Measurements from ENCODE around the gene ZMAT5.

Gene ZMAT5

GRCh38 chr22:29772170-29772641 is 5.4 kb upstream of the ZMAT5 start:
- no peak overlapping the region for H3K4me3 ChIP-seq
- H3K9me3 ChIP-seq = no peaks in the 10 kb centered on the region
- no peak overlapping the region for H3K27ac ChIP-seq
- H3K4me1 ChIP-seq = peaks cover 16% of the 10 kb centered on the region
- H3K4me2 ChIP-seq = no peak overlapping the region
- TF ChIP-seq Cebpa-rat (IDR thresholded peaks at IDR 0.05) = no peak
- H3K27me3 ChIP-seq = no peaks in the 10 kb centered on the region
- H3K9ac ChIP-seq = no peak overlapping the region
- H4K20me1 ChIP-seq = peaks cover 26% of the 10 kb centered on the region
- H3K36me3 ChIP-seq = peaks cover 33% of the 10 kb centered on the region

DNA sequence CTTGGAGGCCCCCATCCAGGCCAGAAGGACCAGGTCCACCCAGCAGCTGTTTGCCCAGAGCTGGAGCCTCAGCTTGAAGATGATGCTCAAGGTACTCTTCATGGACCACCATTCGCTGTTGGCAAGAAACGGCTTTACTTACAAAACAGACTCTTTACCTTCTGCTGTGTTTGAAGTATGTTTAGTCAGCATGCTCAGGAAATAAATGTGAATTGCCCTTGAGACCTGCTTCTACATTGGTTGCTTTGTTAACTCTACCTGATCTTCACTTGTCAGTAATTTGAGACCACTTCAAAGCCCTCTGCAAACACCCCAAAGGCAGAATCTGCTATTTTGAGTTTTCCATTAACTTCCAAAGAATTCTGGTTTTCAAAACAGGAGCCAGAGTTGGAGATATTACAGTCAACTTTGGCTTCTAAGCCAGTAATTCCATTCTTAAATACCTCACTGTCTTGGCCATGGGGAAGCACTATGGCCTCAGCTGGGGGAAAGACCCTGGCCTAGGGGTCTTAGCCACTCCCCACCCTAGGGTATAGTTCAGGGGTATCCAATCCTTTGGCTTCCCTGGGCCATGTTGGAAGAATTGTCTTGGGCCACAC is 3.0 kb upstream of the ZMAT5 start:
- no peak overlapping the region for H3K4me3 ChIP-seq
- H4K20me1 ChIP-seq = peaks cover 26% of the 10 kb centered on the region
- peaks cover 33% of the 10 kb centered on the region for H3K36me3 ChIP-seq
- H3K4me2 ChIP-seq = no peak overlapping the region
- H3K9me3 ChIP-seq = no peaks in the 10 kb centered on the region
- H3K4me1 ChIP-seq = peaks cover 27% of the 10 kb centered on the region
- TF ChIP-seq Cebpa-rat (IDR thresholded peaks at IDR 0.05) = no peak
- no peaks in the 10 kb centered on the region for H3K27me3 ChIP-seq
- H3K27ac ChIP-seq = no peak overlapping the region
- no peak overlapping the region for H3K9ac ChIP-seq

DNA sequence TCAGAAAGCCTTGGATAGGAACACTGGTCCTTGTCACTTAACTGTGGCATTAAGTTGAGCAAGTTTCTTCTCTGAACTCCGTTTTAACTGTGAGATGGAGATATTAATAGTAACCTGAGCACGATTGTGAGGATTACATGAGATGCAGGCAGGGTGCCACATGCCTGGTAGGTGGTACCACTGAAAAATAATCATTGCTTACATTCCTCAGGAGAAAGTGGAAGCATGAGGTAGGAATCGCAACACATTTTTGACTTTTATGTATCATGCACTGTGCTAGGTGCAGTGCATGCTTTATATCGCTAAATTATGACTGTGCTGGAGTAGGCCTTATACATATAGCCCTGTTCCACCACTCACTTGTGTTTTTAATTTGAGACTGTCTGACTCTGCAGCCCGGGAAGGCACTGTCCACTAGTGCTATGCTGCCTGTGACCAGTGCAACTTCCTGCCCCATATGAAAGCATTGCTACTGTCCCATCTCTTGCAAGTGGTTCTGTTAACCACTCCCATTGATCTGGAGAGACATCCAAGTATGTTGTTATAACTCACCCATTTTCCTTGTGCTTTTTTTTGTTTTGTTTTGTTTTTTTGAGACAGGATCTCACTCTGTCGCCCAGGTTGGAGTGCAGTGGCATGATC is 1.4 kb upstream of the ZMAT5 start:
- peak overlapping the region; percentile 87 for H3K4me3 ChIP-seq
- peak overlapping the region; percentile 93 for H3K9ac ChIP-seq
- peaks cover 33% of the 10 kb centered on the region for H3K36me3 ChIP-seq
- peak overlapping the region; percentile 90 for H3K27ac ChIP-seq
- peaks cover 37% of the 10 kb centered on the region for H3K4me1 ChIP-seq
- no peaks in the 10 kb centered on the region for H3K9me3 ChIP-seq
- TF ChIP-seq Cebpa-rat (IDR thresholded peaks at IDR 0.05) = no peak
- H3K4me2 ChIP-seq = peak overlapping the region; percentile 93
- no peaks in the 10 kb centered on the region for H3K27me3 ChIP-seq
- H4K20me1 ChIP-seq = peaks cover 26% of the 10 kb centered on the region

GRCh38 chr22:29767171-29768051 is 604 bp upstream of the ZMAT5 start, which contains the start of gene UQCR10:
UQCR10 (plus strand) TSS chr22:29767369; CDS start chr22:29767399, 30 bp downstream.
- Histone ChIP-seq H3K4me3 (peak within 1 kb of the TSS; percentile 87), H3K27ac (peak within 1 kb of the TSS; percentile 90), H4K20me1 (peaks cover 26% of the 10 kb centered on the region), H3K27me3 (no peaks in the 10 kb centered on the region), H3K9me3 (no peaks in the 10 kb centered on the region), H3K9ac (peak within 1 kb of the TSS; percentile 93), H3K4me1 (peaks cover 37% of the 10 kb centered on the region), H3K36me3 (peaks cover 33% of the 10 kb centered on the region), H3K4me2 (peak within 1 kb of the TSS; percentile 93)
- no peak for TF ChIP-seq Cebpa-rat (IDR thresholded peaks at IDR 0.05)

- Histone ChIP-seq H3K27ac (peak overlapping the region; percentile 90), H3K4me1 (peaks cover 37% of the 10 kb centered on the region), H3K9ac (peak overlapping the region; percentile 93), H3K4me3 (peak overlapping the region; percentile 87), H3K4me2 (peak overlapping the region; percentile 93), H3K36me3 (peaks cover 27% of the 10 kb centered on the region), H4K20me1 (peaks cover 26% of the 10 kb centered on the region), H3K9me3 (no peaks in the 10 kb centered on the region), H3K27me3 (no peaks in the 10 kb centered on the region)
- no peak for TF ChIP-seq Cebpa-rat (IDR thresholded peaks at IDR 0.05)
Observed at GRCh38 chr22:29765905-29766631, 739 bp downstream of the ZMAT5 start.

- no peaks in the 10 kb centered on the region for H3K9me3 ChIP-seq
- no peak overlapping the region for H3K27ac ChIP-seq
- H4K20me1 ChIP-seq = peaks cover 5% of the 10 kb centered on the region; the same call in 1 of the 2 replicates
- peaks cover 56% of the 10 kb centered on the region for H3K4me1 ChIP-seq
- no peak overlapping the region for H3K4me3 ChIP-seq
- TF ChIP-seq Cebpa-rat (IDR thresholded peaks at IDR 0.05) = no peak
- no peaks in the 10 kb centered on the region for H3K36me3 ChIP-seq
- no peak overlapping the region for H3K9ac ChIP-seq
- no peaks in the 10 kb centered on the region for H3K27me3 ChIP-seq
- H3K4me2 ChIP-seq = no peak overlapping the region
Observed at GRCh38 chr22:29762263-29762662, 4.5 kb downstream of the ZMAT5 start.

DNA sequence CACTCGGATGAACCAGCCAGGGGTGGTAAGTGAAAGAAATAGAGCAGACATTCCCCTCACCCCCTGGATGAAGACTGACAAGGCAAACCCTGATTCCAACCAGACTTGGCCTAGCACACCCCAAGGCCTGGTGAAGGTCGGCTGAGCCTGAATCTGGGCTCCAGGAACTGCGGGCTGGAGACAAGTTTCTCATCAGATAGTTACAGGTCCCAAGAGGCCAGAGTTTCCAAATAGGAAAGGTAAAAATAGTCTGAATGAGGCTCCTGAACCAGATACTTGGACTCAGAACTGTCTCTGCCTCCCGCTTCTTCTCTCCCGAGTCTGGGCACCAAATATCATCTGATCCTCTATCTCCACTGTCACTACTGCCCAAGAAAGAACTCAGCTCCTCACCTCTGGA is 7.8 kb downstream of the ZMAT5 start:
- H3K9ac ChIP-seq = peak overlapping the region; percentile 71
- no peak for TF ChIP-seq Cebpa-rat (IDR thresholded peaks at IDR 0.05)
- peak overlapping the region; percentile 82 for H3K4me2 ChIP-seq
- peak overlapping the region; percentile 75 for H3K27ac ChIP-seq
- no peak overlapping the region for H3K4me3 ChIP-seq
- peaks cover 67% of the 10 kb centered on the region for H3K4me1 ChIP-seq
- no peaks in the 10 kb centered on the region for H3K27me3 ChIP-seq
- no peaks in the 10 kb centered on the region for H3K9me3 ChIP-seq
- peaks cover 5% of the 10 kb centered on the region; the same call in 1 of the 2 replicates for H4K20me1 ChIP-seq
- H3K36me3 ChIP-seq = 0 out of 2 replicates have a peak, but pooled peaks cover 7% of the 10 kb centered on the region

DNA sequence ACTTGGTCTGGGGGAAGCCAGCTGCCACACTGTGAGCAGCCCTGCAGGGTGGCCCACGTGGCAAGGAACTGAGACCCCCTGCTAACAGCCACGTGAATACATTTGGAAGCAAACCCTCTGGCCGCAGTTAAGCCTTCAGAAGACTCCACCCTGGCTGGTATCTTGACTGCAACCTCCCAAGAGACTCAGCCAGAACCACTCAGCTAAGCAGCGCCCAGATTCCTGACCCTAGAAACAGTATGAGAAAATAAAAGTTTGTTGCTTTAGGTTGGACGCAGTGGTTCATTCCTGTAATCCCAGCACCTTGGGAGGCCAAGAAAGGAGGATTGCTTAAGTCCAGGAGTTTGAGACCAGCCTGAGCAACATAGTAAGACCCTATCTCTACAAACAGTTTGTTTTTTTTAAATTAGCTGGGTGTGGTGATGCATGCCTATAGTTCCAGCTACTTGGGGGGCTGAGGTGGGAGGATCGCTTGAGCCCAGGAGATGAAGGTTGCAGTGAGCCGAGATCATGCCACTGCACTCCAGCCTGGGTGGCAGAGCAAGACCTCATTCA is 8.7 kb downstream of the ZMAT5 start:
- Histone ChIP-seq H3K27ac (peak overlapping the region; percentile 75), H3K4me3 (no peak overlapping the region), H3K27me3 (no peaks in the 10 kb centered on the region), H3K9me3 (no peaks in the 10 kb centered on the region), H4K20me1 (peaks cover 5% of the 10 kb centered on the region; the same call in 1 of the 2 replicates), H3K9ac (peak overlapping the region; percentile 71), H3K4me1 (peaks cover 67% of the 10 kb centered on the region), H3K36me3 (0 out of 2 replicates have a peak, but pooled peaks cover 10% of the 10 kb centered on the region), H3K4me2 (peak overlapping the region; percentile 82)
- TF ChIP-seq Cebpa-rat (IDR thresholded peaks at IDR 0.05) = no peak

DNA sequence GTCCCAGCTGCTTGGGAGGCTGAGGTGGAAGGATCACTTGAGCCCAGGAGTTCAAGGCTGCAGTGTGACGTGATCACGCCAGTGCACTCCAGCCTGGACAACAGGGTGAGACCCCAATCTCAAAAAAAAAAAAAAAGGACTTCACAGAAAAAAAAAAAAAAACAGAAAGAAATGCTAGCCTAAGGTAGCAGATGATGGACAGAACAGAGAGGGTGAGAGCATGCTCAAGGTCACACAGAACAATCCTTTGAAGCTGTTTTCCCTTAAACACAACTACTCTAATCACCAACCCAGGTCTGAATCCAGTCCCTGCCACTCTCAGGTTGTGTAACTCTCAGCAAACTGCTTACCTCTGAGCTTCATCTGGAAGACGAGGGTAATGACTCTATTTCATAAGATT is 9.7 kb downstream of the ZMAT5 start:
- Histone ChIP-seq H4K20me1 (peaks cover 6% of the 10 kb centered on the region; the same call in 1 of the 2 replicates), H3K36me3 (peaks cover 18% of the 10 kb centered on the region; the same call in 1 of the 2 replicates), H3K27ac (0 out of 2 replicates have a peak overlapping the region, but pooled peaks have one; percentile 75), H3K9me3 (no peaks in the 10 kb centered on the region), H3K27me3 (no peaks in the 10 kb centered on the region), H3K4me2 (peak overlapping the region; percentile 82), H3K4me3 (no peak overlapping the region), H3K4me1 (peaks cover 70% of the 10 kb centered on the region), H3K9ac (no peak overlapping the region)
- TF ChIP-seq Cebpa-rat (IDR thresholded peaks at IDR 0.05) = no peak

Measured in BLaER1 (cell line).